GM19452 (cell line): ENCODE measurements around the gene PANX2.
"Not testable (repeated sequence)": the region's sequence is repeated elsewhere in the genome, so short reads cannot be mapped to it uniquely, and the experiment has no call there.

Experiments used
- ATAC-seq: cut with Tn5 transposase; IDR thresholded peaks from one replicate; pipeline ENCODE4 v1.9.1; 2021; ENCODE audit not compliant: unreplicated experiment

PANX2 gene

GRCh38 chr22:50170453-50171318 lies at the start of gene PANX2:
Gene PANX2 (plus strand): TSS chr22:50170731. CDS start chr22:50170731, 0 bp downstream.
- ATAC-seq = no peak

- ATAC-seq = no peak
Measured at GRCh38 chr22:50121202-50121740, 49.3 kb upstream of the PANX2 start.

GRCh38 chr22:50123119-50123518 lies 47.4 kb upstream of the PANX2 start:
- no peak for ATAC-seq

GRCh38 chr22:50125029-50125428 lies 45.5 kb upstream of the PANX2 start:
- ATAC-seq = no peak

- no peak for ATAC-seq
Measured at GRCh38 chr22:50129121-50129736, 41.3 kb upstream of the PANX2 start.

GRCh38 chr22:50131894-50132293 lies 38.6 kb upstream of the PANX2 start:
- no peak for ATAC-seq

GRCh38 chr22:50134481-50134880 lies 36.0 kb upstream of the PANX2 start:
- no peak for ATAC-seq

- ATAC-seq = no peak
Measured at GRCh38 chr22:50136581-50137015, 33.9 kb upstream of the PANX2 start.

GRCh38 chr22:50137277-50137676 lies 33.3 kb upstream of the PANX2 start:
- not testable (repeated sequence) for ATAC-seq

GRCh38 chr22:50138041-50138440 lies 32.5 kb upstream of the PANX2 start:
- ATAC-seq = no peak

- no peak for ATAC-seq
Measured at GRCh38 chr22:50138988-50139387, 31.5 kb upstream of the PANX2 start.

GRCh38 chr22:50139843-50140415 lies 30.6 kb upstream of the PANX2 start:
- ATAC-seq = no peak

- ATAC-seq = no peak
Measured at GRCh38 chr22:50140615-50141014, 29.9 kb upstream of the PANX2 start.

- ATAC-seq = no peak
Measured at GRCh38 chr22:50141462-50141861, 29.1 kb upstream of the PANX2 start.

GRCh38 chr22:50141891-50142363 lies 28.6 kb upstream of the PANX2 start:
- ATAC-seq = no peak

- ATAC-seq = no peak
Measured at GRCh38 chr22:50143096-50143495, 27.4 kb upstream of the PANX2 start.

GRCh38 chr22:50144005-50144614 lies 26.4 kb upstream of the PANX2 start:
- ATAC-seq = no peak

- ATAC-seq = no peak
Measured at GRCh38 chr22:50145721-50146438, 24.7 kb upstream of the PANX2 start.

- ATAC-seq = no peak
Measured at GRCh38 chr22:50146439-50147238, 23.9 kb upstream of the PANX2 start.
